GM12878 (cell line): ENCODE data around the gene MOGAT1. TPM values are rescaled to one million over a fixed set of nuclear protein-coding genes. Genes with fewer than 3 reads are reported as not detected.

ENCODE experiments used
- ATF7 ChIP-seq: fragments of 450-650 bp; IDR thresholded peaks from 2 replicates; pipeline ENCODE4 v1.6.1; 2016; ENCODE audit warnings: low read depth, mild to moderate bottlenecking
- BACH1 ChIP-seq: fragments of 450-650 bp; IDR thresholded peaks from 2 replicates; pipeline ENCODE4 v1.6.1; 2017; ENCODE audit warnings: mild to moderate bottlenecking, borderline replicate concordance
- BCL11A ChIP-seq: IDR thresholded peaks from 2 replicates; pipeline ENCODE4 v1.6.1; 2011; ENCODE audit warnings: low read depth, low read length
- CBFB ChIP-seq: IDR thresholded peaks from 2 replicates; pipeline ENCODE4 v1.6.1; 2016; ENCODE audit warnings: antibody characterized with exemption, low read depth
- CBX5 ChIP-seq: sonication (generic); IDR thresholded peaks from 2 replicates; pipeline ENCODE4 v1.6.1; 2016; ENCODE audit warnings: low read depth, moderate library complexity, mild to moderate bottlenecking, inconsistent platforms
- EED ChIP-seq: sonication (generic); IDR thresholded peaks from 2 replicates; pipeline ENCODE4 v1.6.1; 2016; ENCODE audit warnings: antibody characterized with exemption, low read depth
- GABPA ChIP-seq: IDR thresholded peaks from 2 replicates; pipeline ENCODE4 v1.6.1; 2014; ENCODE audit warnings: antibody characterized with exemption, low read depth, mild to moderate bottlenecking, inconsistent platforms
- HDAC6 ChIP-seq: fragments of 200-600 bp; sonication (generic); IDR thresholded peaks from one replicate; pipeline ENCODE4 v1.8.0; 2017; ENCODE audit warnings: antibody characterized with exemption; ENCODE audit not compliant: unreplicated experiment
- NBN ChIP-seq: fragments of 450-650 bp; IDR thresholded peaks from 2 replicates; pipeline ENCODE4 v1.6.1; 2016
- NFXL1 ChIP-seq: fragments of 450-650 bp; IDR thresholded peaks from 2 replicates; pipeline ENCODE4 v1.6.1; 2017; ENCODE audit warnings: antibody characterized with exemption, mild to moderate bottlenecking, borderline replicate concordance
- NRF1 ChIP-seq: conservative IDR thresholded peaks from 2 replicates; pipeline ENCODE4 v1.6.1; 2011; ENCODE audit warnings: mild to moderate bottlenecking, low read depth, low read length, improper control_type of control experiment
- PAX8 ChIP-seq: fragments of 450-650 bp; IDR thresholded peaks from 2 replicates; pipeline ENCODE4 v1.6.1; 2017; ENCODE audit warnings: mild to moderate bottlenecking, moderate library complexity
- RAD21 ChIP-seq: IDR thresholded peaks from 2 replicates; pipeline ENCODE4 v1.6.1; 2011; ENCODE audit warnings: mild to moderate bottlenecking, low read depth, low read length, moderate library complexity; ENCODE audit not compliant: insufficient read depth
- SIX5 ChIP-seq: IDR thresholded peaks from 2 replicates; pipeline ENCODE4 v1.6.1; 2011; ENCODE audit warnings: mild to moderate bottlenecking, low read depth, low read length, moderate library complexity; ENCODE audit not compliant: severe bottlenecking
- TAF1 ChIP-seq: IDR thresholded peaks from 2 replicates; pipeline ENCODE4 v1.6.1; 2011; ENCODE audit warnings: mild to moderate bottlenecking, low read depth, low read length, borderline replicate concordance
- TBL1XR1 ChIP-seq: IDR thresholded peaks from 2 replicates; pipeline ENCODE4 v1.6.1; 2012; ENCODE audit warnings: low read depth, low read length, improper control_type of control experiment
- YY1 ChIP-seq: IDR thresholded peaks from 2 replicates; pipeline ENCODE4 v1.6.1; 2011; ENCODE audit warnings: low read depth, mild to moderate bottlenecking, low read length
- polyA plus RNA-seq, 11 experiments: library from polyadenylated mRNA; depleted of rRNA in 4 of 11; unstranded in 6 of 11; stranded (reverse) in 5 of 11; fragments of >200 nt; fragmentation: Nextera tagmentation in 4 of 11; fragmentation: Illumina TruSeq in 1 of 11; extraction: Ambion mirVana in 4 of 11; extraction: Trizol in 1 of 11; gene quantifications; 1 replicate in 1 of 11; 2 replicates in 10 of 11; pipeline versions ENCODE4 v1.2.1 to v1.2.3, GENCODE V29; 2011 to 2016; ENCODE audit warnings: inconsistent platforms in 2 of 11, missing spikeins in 2 of 11, low read depth in 1 of 11
- total RNA-seq, 4 experiments: library from RNA; depleted of rRNA in 3 of 4; stranded (reverse); fragments of >200 nt in 3 of 4; fragmentation: Illumina TruSeq in 1 of 4; extraction: Trizol in 1 of 4; gene quantifications; 2 replicates each; pipeline versions ENCODE4 v1.2.1 to v1.2.3, GENCODE V29; 2013 to 2021
- TF ChIP-seq, protein P1 (sequence below): fragments of 450-650 bp; IDR thresholded peaks from 2 replicates; pipeline ENCODE4 v1.6.1; 2017; ENCODE audit warnings: mild to moderate bottlenecking
- TF ChIP-seq, protein P2 (sequence below), 3 experiments: IDR thresholded peaks in 2 of 3; conservative IDR thresholded peaks in 1 of 3; 2 replicates each; pipeline ENCODE4 v1.5.1; 2011; ENCODE audit warnings: low read depth in 3 of 3, low read length in 3 of 3, mild to moderate bottlenecking in 3 of 3, control low read depth in 2 of 3, moderate library complexity in 2 of 3, inconsistent platforms in 1 of 3, mixed read lengths in 1 of 3; ENCODE audit not compliant: control insufficient read depth in 2 of 3, insufficient read depth in 1 of 3; ENCODE audit errors: extremely low read depth in 1 of 3
- TF ChIP-seq, protein P3 (sequence below): fragments of 450-650 bp; IDR thresholded peaks from 2 replicates; pipeline ENCODE4 v1.6.1; 2016; ENCODE audit warnings: mild to moderate bottlenecking
- TF ChIP-seq, protein P4 (sequence below): IDR thresholded peaks from 2 replicates; pipeline ENCODE4 v1.6.1; 2012; ENCODE audit warnings: improper control_type of control experiment, low read depth, low read length; ENCODE audit not compliant: insufficient replicate concordance

Gene MOGAT1
- total and polyA plus RNA-seq, 10 of the 15 experiments (the other 5 are each of a cell fraction or from before 2014, with no cell fraction given): not detected

DNA sequence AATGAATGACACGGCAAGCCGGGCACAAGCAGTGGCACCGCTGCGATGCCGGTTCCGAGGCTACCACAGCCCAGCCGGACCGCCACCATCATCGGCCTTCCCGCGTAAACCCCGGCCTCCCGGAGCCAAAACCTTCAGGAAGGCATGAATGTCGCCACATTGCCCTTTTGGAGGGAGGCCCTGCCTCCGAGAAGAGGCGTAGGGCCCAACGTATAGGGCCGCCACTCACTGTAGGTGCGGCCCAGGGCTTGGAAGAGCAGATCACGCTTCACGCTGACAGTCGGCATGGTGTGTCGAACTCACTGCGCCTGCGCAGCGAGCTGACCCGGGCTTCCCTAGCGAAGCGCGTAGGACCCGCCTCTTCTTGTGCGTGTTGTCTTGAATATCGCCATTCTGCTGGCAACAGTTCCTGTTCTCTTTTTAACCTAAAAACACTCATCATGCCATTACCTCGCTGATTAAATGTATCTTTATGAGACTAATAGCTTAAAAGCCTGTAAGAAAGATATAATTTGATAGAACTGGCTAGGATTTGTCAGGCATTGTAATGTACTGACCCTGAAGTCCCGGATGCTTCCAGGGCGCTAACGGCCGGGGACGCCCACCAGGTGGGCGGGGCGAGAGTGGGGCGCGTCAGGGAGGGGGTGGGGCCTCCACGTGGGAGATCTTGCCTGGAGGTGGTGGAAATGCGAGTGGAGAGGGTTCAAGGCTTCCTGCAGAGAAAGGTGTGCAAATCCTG is 15.5 kb upstream of the MOGAT1 start, which contains the start of gene FARSB (continued):
- TF ChIP-seq, protein P1, sequence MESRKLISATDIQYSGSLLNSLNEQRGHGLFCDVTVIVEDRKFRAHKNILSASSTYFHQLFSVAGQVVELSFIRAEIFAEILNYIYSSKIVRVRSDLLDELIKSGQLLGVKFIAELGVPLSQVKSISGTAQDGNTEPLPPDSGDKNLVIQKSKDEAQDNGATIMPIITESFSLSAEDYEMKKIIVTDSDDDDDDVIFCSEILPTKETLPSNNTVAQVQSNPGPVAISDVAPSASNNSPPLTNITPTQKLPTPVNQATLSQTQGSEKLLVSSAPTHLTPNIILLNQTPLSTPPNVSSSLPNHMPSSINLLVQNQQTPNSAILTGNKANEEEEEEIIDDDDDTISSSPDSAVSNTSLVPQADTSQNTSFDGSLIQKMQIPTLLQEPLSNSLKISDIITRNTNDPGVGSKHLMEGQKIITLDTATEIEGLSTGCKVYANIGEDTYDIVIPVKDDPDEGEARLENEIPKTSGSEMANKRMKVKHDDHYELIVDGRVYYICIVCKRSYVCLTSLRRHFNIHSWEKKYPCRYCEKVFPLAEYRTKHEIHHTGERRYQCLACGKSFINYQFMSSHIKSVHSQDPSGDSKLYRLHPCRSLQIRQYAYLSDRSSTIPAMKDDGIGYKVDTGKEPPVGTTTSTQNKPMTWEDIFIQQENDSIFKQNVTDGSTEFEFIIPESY: peak; percentile 79; the same call in 1 of the 2 replicates
- TF ChIP-seq BCL11A (no peak), TBL1XR1 (no peak), HDAC6 (peak; percentile 30), EED (no peak), YY1 (peak; percentile 70), NRF1 (peak; percentile 93), PAX8 (no peak), BACH1 (no peak), CBFB (peak; percentile 75), ATF7 (peak; percentile 64; the same call in 1 of the 2 replicates), NFXL1 (no peak), SIX5 (peak; percentile 21), TAF1 (peak; percentile 88), RAD21 (no peak), CBX5 (no peak), NBN (peak; percentile 75; the same call in 1 of the 2 replicates), GABPA (no peak)
- TF ChIP-seq, protein P2, sequence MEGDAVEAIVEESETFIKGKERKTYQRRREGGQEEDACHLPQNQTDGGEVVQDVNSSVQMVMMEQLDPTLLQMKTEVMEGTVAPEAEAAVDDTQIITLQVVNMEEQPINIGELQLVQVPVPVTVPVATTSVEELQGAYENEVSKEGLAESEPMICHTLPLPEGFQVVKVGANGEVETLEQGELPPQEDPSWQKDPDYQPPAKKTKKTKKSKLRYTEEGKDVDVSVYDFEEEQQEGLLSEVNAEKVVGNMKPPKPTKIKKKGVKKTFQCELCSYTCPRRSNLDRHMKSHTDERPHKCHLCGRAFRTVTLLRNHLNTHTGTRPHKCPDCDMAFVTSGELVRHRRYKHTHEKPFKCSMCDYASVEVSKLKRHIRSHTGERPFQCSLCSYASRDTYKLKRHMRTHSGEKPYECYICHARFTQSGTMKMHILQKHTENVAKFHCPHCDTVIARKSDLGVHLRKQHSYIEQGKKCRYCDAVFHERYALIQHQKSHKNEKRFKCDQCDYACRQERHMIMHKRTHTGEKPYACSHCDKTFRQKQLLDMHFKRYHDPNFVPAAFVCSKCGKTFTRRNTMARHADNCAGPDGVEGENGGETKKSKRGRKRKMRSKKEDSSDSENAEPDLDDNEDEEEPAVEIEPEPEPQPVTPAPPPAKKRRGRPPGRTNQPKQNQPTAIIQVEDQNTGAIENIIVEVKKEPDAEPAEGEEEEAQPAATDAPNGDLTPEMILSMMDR (IDR thresholded peaks at IDR 0.05 in 2 of 3, conservative IDR thresholded peaks at IDR 0.05 in 1 of 3; ENCODE audit: control insufficient read depth in 2 of 3, extremely low read depth in 1 of 3, insufficient read depth in 1 of 3, low read depth in 3 of 3, low read length in 3 of 3): no peak
- TF ChIP-seq, protein P3, sequence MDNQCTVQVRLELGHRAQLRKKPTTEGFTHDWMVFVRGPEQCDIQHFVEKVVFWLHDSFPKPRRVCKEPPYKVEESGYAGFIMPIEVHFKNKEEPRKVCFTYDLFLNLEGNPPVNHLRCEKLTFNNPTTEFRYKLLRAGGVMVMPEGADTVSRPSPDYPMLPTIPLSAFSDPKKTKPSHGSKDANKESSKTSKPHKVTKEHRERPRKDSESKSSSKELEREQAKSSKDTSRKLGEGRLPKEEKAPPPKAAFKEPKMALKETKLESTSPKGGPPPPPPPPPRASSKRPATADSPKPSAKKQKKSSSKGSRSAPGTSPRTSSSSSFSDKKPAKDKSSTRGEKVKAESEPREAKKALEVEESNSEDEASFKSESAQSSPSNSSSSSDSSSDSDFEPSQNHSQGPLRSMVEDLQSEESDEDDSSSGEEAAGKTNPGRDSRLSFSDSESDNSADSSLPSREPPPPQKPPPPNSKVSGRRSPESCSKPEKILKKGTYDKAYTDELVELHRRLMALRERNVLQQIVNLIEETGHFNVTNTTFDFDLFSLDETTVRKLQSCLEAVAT: peak; percentile 37
- TF ChIP-seq, protein P4, sequence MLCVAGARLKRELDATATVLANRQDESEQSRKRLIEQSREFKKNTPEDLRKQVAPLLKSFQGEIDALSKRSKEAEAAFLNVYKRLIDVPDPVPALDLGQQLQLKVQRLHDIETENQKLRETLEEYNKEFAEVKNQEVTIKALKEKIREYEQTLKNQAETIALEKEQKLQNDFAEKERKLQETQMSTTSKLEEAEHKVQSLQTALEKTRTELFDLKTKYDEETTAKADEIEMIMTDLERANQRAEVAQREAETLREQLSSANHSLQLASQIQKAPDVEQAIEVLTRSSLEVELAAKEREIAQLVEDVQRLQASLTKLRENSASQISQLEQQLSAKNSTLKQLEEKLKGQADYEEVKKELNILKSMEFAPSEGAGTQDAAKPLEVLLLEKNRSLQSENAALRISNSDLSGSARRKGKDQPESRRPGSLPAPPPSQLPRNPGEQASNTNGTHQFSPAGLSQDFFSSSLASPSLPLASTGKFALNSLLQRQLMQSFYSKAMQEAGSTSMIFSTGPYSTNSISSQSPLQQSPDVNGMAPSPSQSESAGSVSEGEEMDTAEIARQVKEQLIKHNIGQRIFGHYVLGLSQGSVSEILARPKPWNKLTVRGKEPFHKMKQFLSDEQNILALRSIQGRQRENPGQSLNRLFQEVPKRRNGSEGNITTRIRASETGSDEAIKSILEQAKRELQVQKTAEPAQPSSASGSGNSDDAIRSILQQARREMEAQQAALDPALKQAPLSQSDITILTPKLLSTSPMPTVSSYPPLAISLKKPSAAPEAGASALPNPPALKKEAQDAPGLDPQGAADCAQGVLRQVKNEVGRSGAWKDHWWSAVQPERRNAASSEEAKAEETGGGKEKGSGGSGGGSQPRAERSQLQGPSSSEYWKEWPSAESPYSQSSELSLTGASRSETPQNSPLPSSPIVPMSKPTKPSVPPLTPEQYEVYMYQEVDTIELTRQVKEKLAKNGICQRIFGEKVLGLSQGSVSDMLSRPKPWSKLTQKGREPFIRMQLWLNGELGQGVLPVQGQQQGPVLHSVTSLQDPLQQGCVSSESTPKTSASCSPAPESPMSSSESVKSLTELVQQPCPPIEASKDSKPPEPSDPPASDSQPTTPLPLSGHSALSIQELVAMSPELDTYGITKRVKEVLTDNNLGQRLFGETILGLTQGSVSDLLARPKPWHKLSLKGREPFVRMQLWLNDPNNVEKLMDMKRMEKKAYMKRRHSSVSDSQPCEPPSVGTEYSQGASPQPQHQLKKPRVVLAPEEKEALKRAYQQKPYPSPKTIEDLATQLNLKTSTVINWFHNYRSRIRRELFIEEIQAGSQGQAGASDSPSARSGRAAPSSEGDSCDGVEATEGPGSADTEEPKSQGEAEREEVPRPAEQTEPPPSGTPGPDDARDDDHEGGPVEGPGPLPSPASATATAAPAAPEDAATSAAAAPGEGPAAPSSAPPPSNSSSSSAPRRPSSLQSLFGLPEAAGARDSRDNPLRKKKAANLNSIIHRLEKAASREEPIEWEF: no peak
